ENCODE results near the gene TOMM40. TPM values are rescaled to one million over a fixed set of nuclear protein-coding genes. Genes with fewer than 3 reads are reported as not detected.
"Not testable (repeated sequence)": the region's sequence is repeated elsewhere in the genome, so short reads cannot be mapped to it uniquely, and the experiment has no call there.

The TOMM40 gene
- total and polyA plus RNA-seq, 9 donors, result 11.1 to 63.9 (median 39.9) TPM

- WGBS, 3 donors, result 89 to 92% (median 91%) methylated on average over 15 of the region's 15 CpGs
Observed at GRCh38 chr19:44882063-44882462, 9.0 kb upstream of the TOMM40 start.

GRCh38 chr19:44882619-44883397, 8.2 kb upstream of the TOMM40 start:
- H3K9me3 ChIP-seq; DNase-seq; H3K4me3 ChIP-seq; intact Hi-C loops (cut with DNase I); H3K4me1 ChIP-seq (ENCODE audit: insufficient read depth); H3K36me3 ChIP-seq; H3K27me3 ChIP-seq; H3K27ac ChIP-seq: not testable (repeated sequence)
- WGBS, 3 donors, result 87 to 90% (median 88%) methylated on average over 19 of the region's 19 CpGs

More at GRCh38 chr19:44882063-44882462, 9.0 kb upstream of the TOMM40 start:
- H3K4me1 ChIP-seq (ENCODE audit: insufficient read depth), result peaks cover 2% of the 10 kb centered on the region
- intact Hi-C loops (cut with DNase I), result no loop called here
- H3K27me3 ChIP-seq, result no peaks in the 10 kb centered on the region
- no peaks in the 10 kb centered on the region for H3K9me3 ChIP-seq
- no peaks in the 10 kb centered on the region for H3K36me3 ChIP-seq
- DNase-seq, result no peak
- no peak overlapping the region for H3K27ac ChIP-seq
- TF ChIP-seq EP300 (IDR thresholded peaks at IDR 0.05) (no peak), POLR2A (IDR thresholded peaks at IDR 0.05) (no peak), CTCF (IDR thresholded peaks at IDR 0.05) (no peak)
- H3K4me3 ChIP-seq, result no peak overlapping the region

- 40 to 61% (median 45%) methylated on average over 5 of the region's 5 CpGs for WGBS, 3 donors
- H3K27me3 ChIP-seq, result no peaks in the 10 kb centered on the region
- TF ChIP-seq POLR2A (IDR thresholded peaks at IDR 0.05), result no peak
- intact Hi-C loops (cut with DNase I), result no loop called here
- no peaks in the 10 kb centered on the region for H3K9me3 ChIP-seq
- H3K27ac ChIP-seq, result no peak overlapping the region
- H3K36me3 ChIP-seq, result no peaks in the 10 kb centered on the region
- H3K4me1 ChIP-seq (ENCODE audit: insufficient read depth), result peaks cover 2% of the 10 kb centered on the region
- no peak overlapping the region for H3K4me3 ChIP-seq
- DNase-seq, result no peak
Observed at GRCh38 chr19:44883922-44884321, 7.1 kb upstream of the TOMM40 start.

GRCh38 chr19:44884566-44884965, 6.5 kb upstream of the TOMM40 start:
- no peak for TF ChIP-seq POLR2A (IDR thresholded peaks at IDR 0.05)
- Histone ChIP-seq H3K27ac (no peak overlapping the region), H3K9me3 (no peaks in the 10 kb centered on the region), H3K27me3 (no peaks in the 10 kb centered on the region), H3K4me3 (no peak overlapping the region), H3K4me1 (ENCODE audit: insufficient read depth) (peaks cover under 1% of the 10 kb centered on the region), H3K36me3 (no peaks in the 10 kb centered on the region)
- 78 to 93% (median 79%) methylated on average over 4 of the region's 4 CpGs for WGBS, 3 donors
- DNase-seq, result no peak
- intact Hi-C loops (cut with DNase I), result no loop called here

- no peaks in the 10 kb centered on the region for H3K27me3 ChIP-seq
- no peak overlapping the region for H3K4me3 ChIP-seq
- H3K36me3 ChIP-seq, result no peaks in the 10 kb centered on the region
- 84 to 88% (median 87%) methylated on average over 6 of the region's 6 CpGs for WGBS, 3 donors
- no peak for DNase-seq
- intact Hi-C loops (cut with DNase I), result no loop called here
- no peaks in the 10 kb centered on the region for H3K9me3 ChIP-seq
- peaks cover 4% of the 10 kb centered on the region for H3K4me1 ChIP-seq (ENCODE audit: insufficient read depth)
- no peak overlapping the region for H3K27ac ChIP-seq
- TF ChIP-seq CTCF (IDR thresholded peaks at IDR 0.05) (no peak), EP300 (IDR thresholded peaks at IDR 0.05) (no peak), POLR2A (IDR thresholded peaks at IDR 0.05) (no peak)
Observed at GRCh38 chr19:44886141-44886540, 4.9 kb upstream of the TOMM40 start.

- intact Hi-C loops (cut with DNase I), result no loop called here
- TF ChIP-seq EP300 (IDR thresholded peaks at IDR 0.05), result no peak
Observed at GRCh38 chr19:44887648-44888047, 3.4 kb upstream of the TOMM40 start.

GRCh38 chr19:44888335-44888734, 2.7 kb upstream of the TOMM40 start:
- H3K27me3 ChIP-seq; DNase-seq; H3K9me3 ChIP-seq; H3K4me3 ChIP-seq; H3K36me3 ChIP-seq; H3K27ac ChIP-seq; intact Hi-C loops (cut with DNase I): not testable (repeated sequence)
- peaks cover 12% of the 10 kb centered on the region for H3K4me1 ChIP-seq (ENCODE audit: insufficient read depth)
- WGBS, 3 donors, result 80 to 90% (median 86%) methylated on average over 5 of the region's 5 CpGs

More at GRCh38 chr19:44887648-44888047, 3.4 kb upstream of the TOMM40 start:
- H3K4me3 ChIP-seq, result no peak overlapping the region
- peaks cover 12% of the 10 kb centered on the region for H3K4me1 ChIP-seq (ENCODE audit: insufficient read depth)
- H3K27me3 ChIP-seq, result no peaks in the 10 kb centered on the region
- no peaks in the 10 kb centered on the region for H3K9me3 ChIP-seq
- no peaks in the 10 kb centered on the region for H3K36me3 ChIP-seq
- no peak overlapping the region for H3K27ac ChIP-seq
- 84 to 86% (median 86%) methylated on average over 4 of the region's 4 CpGs for WGBS, 3 donors
- DNase-seq, result no peak
